Liver (tissue), 3 donors: ENCODE results near the gene NFIA.

Experiments
- FOXA1 ChIP-seq: IDR thresholded peaks from 2 replicates; pipeline ENCODE4 v1.6.1; 2016; ENCODE audit warnings: antibody characterized with exemption
- GABPA ChIP-seq, 2 donors: IDR thresholded peaks in 1 of 2; conservative IDR thresholded peaks in 1 of 2; 2 replicates each; pipeline ENCODE4 v1.6.1; 2016; ENCODE audit warnings: antibody characterized with exemption in 2 of 2, mild to moderate bottlenecking in 1 of 2, moderate library complexity in 1 of 2
- RAD21 ChIP-seq, 2 donors: IDR thresholded peaks; 2 replicates each; pipeline ENCODE4 v1.6.1; 2016; ENCODE audit warnings: antibody characterized with exemption in 2 of 2, mild to moderate bottlenecking in 2 of 2
- RXRA ChIP-seq, 2 donors: IDR thresholded peaks; 2 replicates each; pipeline ENCODE4 v1.6.1; 2017 to 2018; ENCODE audit warnings: antibody characterized with exemption in 2 of 2, mild to moderate bottlenecking in 1 of 2
- SP1 ChIP-seq: IDR thresholded peaks from 2 replicates; pipeline ENCODE4 v1.6.1; 2018; ENCODE audit warnings: antibody characterized with exemption, mild to moderate bottlenecking
- TAF1 ChIP-seq: conservative IDR thresholded peaks from 2 replicates; pipeline ENCODE4 v1.6.1; 2016; ENCODE audit warnings: antibody characterized with exemption, mild to moderate bottlenecking
- YY1 ChIP-seq: IDR thresholded peaks from 2 replicates; pipeline ENCODE4 v1.6.1; 2016; ENCODE audit warnings: antibody characterized with exemption, mild to moderate bottlenecking
- TF ChIP-seq, protein P1 (sequence below): fragments of 150-350 bp; IDR thresholded peaks from 2 replicates; pipeline ENCODE4 v1.5.1; 2017; ENCODE audit warnings: improper control_type of control experiment, low read depth, low read length; ENCODE audit not compliant: missing input control
- TF ChIP-seq, protein P2 (sequence below): IDR thresholded peaks from 2 replicates; pipeline ENCODE4 v1.6.1; 2016; ENCODE audit warnings: antibody characterized with exemption, mild to moderate bottlenecking
- TF ChIP-seq, protein P3 (sequence below): IDR thresholded peaks from 2 replicates; pipeline ENCODE4 v1.6.1; 2016; ENCODE audit warnings: antibody characterized with exemption
- TF ChIP-seq, protein P4 (sequence below): IDR thresholded peaks from 2 replicates; pipeline ENCODE4 v1.6.1; 2016; ENCODE audit warnings: antibody characterized with exemption
- donor health status: healthy.
- donor health status: healthy.

DNA sequence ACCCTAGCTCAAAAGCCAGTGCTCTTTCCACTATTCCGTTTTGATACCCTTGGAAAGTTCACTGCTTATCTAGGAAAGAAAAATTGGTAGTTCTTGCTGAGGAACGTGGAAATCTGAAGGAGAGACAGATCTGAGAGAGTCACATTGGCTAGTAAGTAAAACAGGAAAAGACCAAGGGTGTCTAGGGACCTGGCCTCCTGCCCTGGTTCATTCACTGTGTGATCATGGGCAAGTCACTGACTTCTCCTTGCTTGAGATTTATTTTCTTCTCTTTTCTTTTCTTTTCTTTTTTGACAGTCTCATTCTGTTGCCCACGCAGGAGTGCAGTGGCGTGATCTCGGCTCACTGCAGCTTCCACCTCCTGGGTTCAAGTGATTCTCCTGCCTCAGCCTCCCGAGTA lies 90.8 kb downstream of the NFIA start:
- TF ChIP-seq, protein P1, sequence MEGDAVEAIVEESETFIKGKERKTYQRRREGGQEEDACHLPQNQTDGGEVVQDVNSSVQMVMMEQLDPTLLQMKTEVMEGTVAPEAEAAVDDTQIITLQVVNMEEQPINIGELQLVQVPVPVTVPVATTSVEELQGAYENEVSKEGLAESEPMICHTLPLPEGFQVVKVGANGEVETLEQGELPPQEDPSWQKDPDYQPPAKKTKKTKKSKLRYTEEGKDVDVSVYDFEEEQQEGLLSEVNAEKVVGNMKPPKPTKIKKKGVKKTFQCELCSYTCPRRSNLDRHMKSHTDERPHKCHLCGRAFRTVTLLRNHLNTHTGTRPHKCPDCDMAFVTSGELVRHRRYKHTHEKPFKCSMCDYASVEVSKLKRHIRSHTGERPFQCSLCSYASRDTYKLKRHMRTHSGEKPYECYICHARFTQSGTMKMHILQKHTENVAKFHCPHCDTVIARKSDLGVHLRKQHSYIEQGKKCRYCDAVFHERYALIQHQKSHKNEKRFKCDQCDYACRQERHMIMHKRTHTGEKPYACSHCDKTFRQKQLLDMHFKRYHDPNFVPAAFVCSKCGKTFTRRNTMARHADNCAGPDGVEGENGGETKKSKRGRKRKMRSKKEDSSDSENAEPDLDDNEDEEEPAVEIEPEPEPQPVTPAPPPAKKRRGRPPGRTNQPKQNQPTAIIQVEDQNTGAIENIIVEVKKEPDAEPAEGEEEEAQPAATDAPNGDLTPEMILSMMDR: no peak
- TF ChIP-seq YY1 (no peak), TAF1 (no peak), RAD21 (IDR thresholded peaks at IDR 0.05) (no peak), SP1 (no peak), GABPA (IDR thresholded peaks at IDR 0.05 in 1 of 2, conservative IDR thresholded peaks at IDR 0.05 in 1 of 2) (no peak), FOXA1 (no peak), RXRA (IDR thresholded peaks at IDR 0.05) (no peak)
- TF ChIP-seq, protein P2, sequence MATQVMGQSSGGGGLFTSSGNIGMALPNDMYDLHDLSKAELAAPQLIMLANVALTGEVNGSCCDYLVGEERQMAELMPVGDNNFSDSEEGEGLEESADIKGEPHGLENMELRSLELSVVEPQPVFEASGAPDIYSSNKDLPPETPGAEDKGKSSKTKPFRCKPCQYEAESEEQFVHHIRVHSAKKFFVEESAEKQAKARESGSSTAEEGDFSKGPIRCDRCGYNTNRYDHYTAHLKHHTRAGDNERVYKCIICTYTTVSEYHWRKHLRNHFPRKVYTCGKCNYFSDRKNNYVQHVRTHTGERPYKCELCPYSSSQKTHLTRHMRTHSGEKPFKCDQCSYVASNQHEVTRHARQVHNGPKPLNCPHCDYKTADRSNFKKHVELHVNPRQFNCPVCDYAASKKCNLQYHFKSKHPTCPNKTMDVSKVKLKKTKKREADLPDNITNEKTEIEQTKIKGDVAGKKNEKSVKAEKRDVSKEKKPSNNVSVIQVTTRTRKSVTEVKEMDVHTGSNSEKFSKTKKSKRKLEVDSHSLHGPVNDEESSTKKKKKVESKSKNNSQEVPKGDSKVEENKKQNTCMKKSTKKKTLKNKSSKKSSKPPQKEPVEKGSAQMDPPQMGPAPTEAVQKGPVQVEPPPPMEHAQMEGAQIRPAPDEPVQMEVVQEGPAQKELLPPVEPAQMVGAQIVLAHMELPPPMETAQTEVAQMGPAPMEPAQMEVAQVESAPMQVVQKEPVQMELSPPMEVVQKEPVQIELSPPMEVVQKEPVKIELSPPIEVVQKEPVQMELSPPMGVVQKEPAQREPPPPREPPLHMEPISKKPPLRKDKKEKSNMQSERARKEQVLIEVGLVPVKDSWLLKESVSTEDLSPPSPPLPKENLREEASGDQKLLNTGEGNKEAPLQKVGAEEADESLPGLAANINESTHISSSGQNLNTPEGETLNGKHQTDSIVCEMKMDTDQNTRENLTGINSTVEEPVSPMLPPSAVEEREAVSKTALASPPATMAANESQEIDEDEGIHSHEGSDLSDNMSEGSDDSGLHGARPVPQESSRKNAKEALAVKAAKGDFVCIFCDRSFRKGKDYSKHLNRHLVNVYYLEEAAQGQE: no peak
- TF ChIP-seq, protein P3, sequence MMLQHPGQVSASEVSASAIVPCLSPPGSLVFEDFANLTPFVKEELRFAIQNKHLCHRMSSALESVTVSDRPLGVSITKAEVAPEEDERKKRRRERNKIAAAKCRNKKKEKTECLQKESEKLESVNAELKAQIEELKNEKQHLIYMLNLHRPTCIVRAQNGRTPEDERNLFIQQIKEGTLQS: no peak
- TF ChIP-seq, protein P4, sequence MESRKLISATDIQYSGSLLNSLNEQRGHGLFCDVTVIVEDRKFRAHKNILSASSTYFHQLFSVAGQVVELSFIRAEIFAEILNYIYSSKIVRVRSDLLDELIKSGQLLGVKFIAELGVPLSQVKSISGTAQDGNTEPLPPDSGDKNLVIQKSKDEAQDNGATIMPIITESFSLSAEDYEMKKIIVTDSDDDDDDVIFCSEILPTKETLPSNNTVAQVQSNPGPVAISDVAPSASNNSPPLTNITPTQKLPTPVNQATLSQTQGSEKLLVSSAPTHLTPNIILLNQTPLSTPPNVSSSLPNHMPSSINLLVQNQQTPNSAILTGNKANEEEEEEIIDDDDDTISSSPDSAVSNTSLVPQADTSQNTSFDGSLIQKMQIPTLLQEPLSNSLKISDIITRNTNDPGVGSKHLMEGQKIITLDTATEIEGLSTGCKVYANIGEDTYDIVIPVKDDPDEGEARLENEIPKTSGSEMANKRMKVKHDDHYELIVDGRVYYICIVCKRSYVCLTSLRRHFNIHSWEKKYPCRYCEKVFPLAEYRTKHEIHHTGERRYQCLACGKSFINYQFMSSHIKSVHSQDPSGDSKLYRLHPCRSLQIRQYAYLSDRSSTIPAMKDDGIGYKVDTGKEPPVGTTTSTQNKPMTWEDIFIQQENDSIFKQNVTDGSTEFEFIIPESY: no peak
